ENCODE data around the gene ADGRB3.
A peak's percentile ranks its signal among the peaks of the same experiment; 100 is the strongest.
"Not testable (repeated sequence)": the region's sequence is repeated elsewhere in the genome, so short reads cannot be mapped to it uniquely, and the experiment has no call there.

ADGRB3 gene

GRCh38 chr6:68852791-68853190, 217.7 kb downstream of the ADGRB3 start:
- DNase-seq: no peak

- DNase-seq: no peak
These were observed 224.2 kb downstream of the ADGRB3 start for GRCh38 chr6:68859233-68859632.

- DNase-seq: no peak
These were observed 233.6 kb downstream of the ADGRB3 start for GRCh38 chr6:68868646-68869045.

- DNase-seq: no peak
These were observed 238.2 kb downstream of the ADGRB3 start for GRCh38 chr6:68873236-68873635.

- no peak for DNase-seq
These were observed 239.7 kb downstream of the ADGRB3 start for GRCh38 chr6:68874747-68875146.

GRCh38 chr6:68875403-68875802, 240.3 kb downstream of the ADGRB3 start:
- DNase-seq: no peak

GRCh38 chr6:68876792-68877493, 241.9 kb downstream of the ADGRB3 start:
- DNase-seq: no peak

GRCh38 chr6:68880050-68880813, 245.2 kb downstream of the ADGRB3 start:
- DNase-seq: no peak

- not testable (repeated sequence) for DNase-seq
These were observed 248.2 kb downstream of the ADGRB3 start for GRCh38 chr6:68883325-68883724.

- DNase-seq: no peak
These were observed 256.3 kb downstream of the ADGRB3 start for GRCh38 chr6:68891419-68891818.

GRCh38 chr6:68892452-68892851, 257.4 kb downstream of the ADGRB3 start:
- DNase-seq: no peak

GRCh38 chr6:68895929-68896328, 260.8 kb downstream of the ADGRB3 start:
- DNase-seq: no peak

GRCh38 chr6:68901044-68901443, 266.0 kb downstream of the ADGRB3 start:
- DNase-seq: no peak

GRCh38 chr6:68911334-68911733, 276.3 kb downstream of the ADGRB3 start:
- DNase-seq: no peak

- no peak for DNase-seq
These were observed 276.7 kb downstream of the ADGRB3 start for GRCh38 chr6:68911811-68912210.

- DNase-seq: not testable (repeated sequence)
These were observed 277.7 kb downstream of the ADGRB3 start for GRCh38 chr6:68912805-68913204.

GRCh38 chr6:68915586-68915985, 280.5 kb downstream of the ADGRB3 start:
- DNase-seq: no peak

GRCh38 chr6:68919537-68919936, 284.5 kb downstream of the ADGRB3 start:
- DNase-seq: no peak

- no peak for DNase-seq
These were observed 306.3 kb downstream of the ADGRB3 start for GRCh38 chr6:68941345-68941744.

GRCh38 chr6:68947721-68948120, 312.6 kb downstream of the ADGRB3 start:
- no peak for DNase-seq

- no peak for DNase-seq
These were observed 316.2 kb downstream of the ADGRB3 start for GRCh38 chr6:68951270-68951669.

GRCh38 chr6:68958327-68958726, 323.2 kb downstream of the ADGRB3 start:
- DNase-seq: no peak

- peak; percentile 55 to 60 for DNase-seq
These were observed 332.6 kb downstream of the ADGRB3 start for GRCh38 chr6:68967549-68968300.

- DNase-seq: no peak
These were observed 333.2 kb downstream of the ADGRB3 start for GRCh38 chr6:68968301-68968649.

Measured in activated CD4-positive, alpha-beta T cell treated with anti-CD3 and anti-CD28 coated beads, Interleukin-2, amount 50 U/mL, for 48 hours (primary cell).